Smooth muscle cell (in vitro differentiated cells): ENCODE results near the gene ACKR2. TPM values are rescaled to one million over a fixed set of nuclear protein-coding genes. Genes with fewer than 3 reads are reported as not detected.

ENCODE experiments used
- DNase-seq: peaks from one replicate; lab custom pipeline; 2025; ENCODE audit not compliant: unreplicated experiment; lab: John Stamatoyannopoulos, UW
- H2AFZ ChIP-seq: fragments of 200-600 bp; sonication (generic); 2 replicates; pipeline ENCODE4 v1.6.0; 2016; ENCODE audit warnings: antibody characterized with exemption, low read depth, mild to moderate bottlenecking
- H3F3A ChIP-seq: fragments of 200-600 bp; sonication (generic); 2 replicates; pipeline ENCODE4 v1.6.0; 2017; ENCODE audit warnings: antibody characterized with exemption, low read depth
- H3K27ac ChIP-seq: fragments of 200-600 bp; sonication (generic); 2 replicates; pipeline ENCODE4 v1.5.1; 2016; ENCODE audit warnings: low read depth, mild to moderate bottlenecking
- H3K27me3 ChIP-seq: fragments of 200-600 bp; sonication (generic); 2 replicates; pipeline ENCODE4 v1.6.1; 2016; ENCODE audit warnings: low read depth, mild to moderate bottlenecking
- H3K36me3 ChIP-seq: fragments of 200-600 bp; sonication (generic); 2 replicates; pipeline ENCODE4 v1.5.1; 2016; ENCODE audit warnings: low read depth
- H3K4me1 ChIP-seq: fragments of 200-600 bp; sonication (generic); 2 replicates; pipeline ENCODE4 v1.5.1; 2016; ENCODE audit warnings: low read depth
- H3K4me2 ChIP-seq: fragments of 200-600 bp; sonication (generic); 2 replicates; pipeline ENCODE4 v1.6.0; 2016; ENCODE audit warnings: mild to moderate bottlenecking
- H3K4me3 ChIP-seq: fragments of 200-600 bp; sonication (generic); 2 replicates; pipeline ENCODE4 v1.5.1; 2016; ENCODE audit warnings: mild to moderate bottlenecking
- H3K79me2 ChIP-seq: fragments of 200-600 bp; sonication (generic); 2 replicates; pipeline ENCODE4 v1.6.0; 2016; ENCODE audit warnings: low read depth, mild to moderate bottlenecking
- H3K9ac ChIP-seq: fragments of 200-600 bp; sonication (generic); 2 replicates; pipeline ENCODE4 v1.6.0; 2016; ENCODE audit warnings: low read depth
- H3K9me3 ChIP-seq: fragments of 200-600 bp; sonication (generic); replicated peaks from 2 replicates; pipeline ENCODE4 v1.5.1; 2016; ENCODE audit warnings: low read depth
- H4K20me1 ChIP-seq: fragments of 200-600 bp; sonication (generic); 2 replicates; pipeline ENCODE4 v1.6.0; 2016; ENCODE audit warnings: low read depth
- CTCF ChIP-seq: fragments of 200-600 bp; sonication (generic); IDR thresholded peaks from 2 replicates; pipeline ENCODE4 v1.5.1; 2017; ENCODE audit warnings: borderline replicate concordance, mild to moderate bottlenecking, antibody characterized with exemption; ENCODE audit not compliant: insufficient read depth, poor library complexity, severe bottlenecking
- WGBS: methylation state at CpG from one replicate; pipeline ENCODE4 v1.1.7; 2016; ENCODE audit warnings: low lambda C conversion rate; 5-methylcytosine and 5-hydroxymethylcytosine counted together
- polyA plus RNA-seq: library from polyadenylated mRNA; unstranded; fragments of >200 nt; fragmentation: Nextera tagmentation; extraction: Ambion mirVana; gene quantifications from 2 replicates; pipeline ENCODE4 v1.2.1, GENCODE V29; 2016
- total RNA-seq: library from RNA; depleted of rRNA; stranded (reverse); fragments of >200 nt; gene quantifications from 2 replicates; pipeline ENCODE4 v1.2.3, GENCODE V29; 2014

Gene ACKR2
- total and polyA plus RNA-seq, 2 experiments from 2014 or later: 1.1 to 17.2 TPM

GRCh38 chr3:42836150-42837123, 27.2 kb downstream of the ACKR2 start:
- H3K27ac ChIP-seq: no peak overlapping the region
- no peak overlapping the region for H3K9ac ChIP-seq
- H3K4me3 ChIP-seq: no peak overlapping the region
- H3K27me3 ChIP-seq: no peaks in the 10 kb centered on the region
- no peaks in the 10 kb centered on the region for H3K4me1 ChIP-seq
- H4K20me1 ChIP-seq: no peaks in the 10 kb centered on the region
- H3K36me3 ChIP-seq: no peaks in the 10 kb centered on the region
- H2AFZ ChIP-seq: no peak overlapping the region
- H3K9me3 ChIP-seq: no peaks in the 10 kb centered on the region
- TF ChIP-seq CTCF: no peak
- 97% methylated on average over 5 of the region's 5 CpGs for WGBS
- DNase-seq: no peak
- no peak overlapping the region for H3K4me2 ChIP-seq
- no peaks in the 10 kb centered on the region for H3K79me2 ChIP-seq
- no peaks in the 10 kb centered on the region for H3F3A ChIP-seq

GRCh38 chr3:42838571-42838970, 29.3 kb downstream of the ACKR2 start:
- Histone ChIP-seq H3K79me2 (no peaks in the 10 kb centered on the region), H3K36me3 (no peaks in the 10 kb centered on the region), H3F3A (no peaks in the 10 kb centered on the region), H3K9me3 (no peaks in the 10 kb centered on the region), H3K27ac (no peak overlapping the region), H3K4me2 (no peak overlapping the region), H3K4me1 (no peaks in the 10 kb centered on the region), H3K4me3 (no peak overlapping the region), H2AFZ (no peak overlapping the region), H3K9ac (no peak overlapping the region), H3K27me3 (no peaks in the 10 kb centered on the region), H4K20me1 (no peaks in the 10 kb centered on the region)
- no peak for TF ChIP-seq CTCF
- WGBS: 85% methylated on average over 4 of the region's 4 CpGs
- no peak for DNase-seq

GRCh38 chr3:42839616-42840015, 30.4 kb downstream of the ACKR2 start:
- H3K4me2 ChIP-seq: no peak overlapping the region
- H3K9ac ChIP-seq: no peak overlapping the region
- no peak overlapping the region for H2AFZ ChIP-seq
- no peaks in the 10 kb centered on the region for H3K9me3 ChIP-seq
- no peaks in the 10 kb centered on the region for H3K4me1 ChIP-seq
- H3K27ac ChIP-seq: no peak overlapping the region
- peak; percentile 62 for TF ChIP-seq CTCF
- 70% methylated on average over 7 of the region's 7 CpGs for WGBS
- H3K79me2 ChIP-seq: no peaks in the 10 kb centered on the region
- H3K27me3 ChIP-seq: no peaks in the 10 kb centered on the region
- H3F3A ChIP-seq: no peaks in the 10 kb centered on the region
- DNase-seq: no peak
- H4K20me1 ChIP-seq: no peaks in the 10 kb centered on the region
- no peak overlapping the region for H3K4me3 ChIP-seq
- no peaks in the 10 kb centered on the region for H3K36me3 ChIP-seq

GRCh38 chr3:42841332-42841731, 32.1 kb downstream of the ACKR2 start:
- Histone ChIP-seq H3K36me3 (no peaks in the 10 kb centered on the region), H3K79me2 (no peaks in the 10 kb centered on the region), H4K20me1 (no peaks in the 10 kb centered on the region), H3K9ac (no peak overlapping the region), H2AFZ (no peak overlapping the region), H3K4me1 (no peaks in the 10 kb centered on the region), H3K27ac (no peak overlapping the region), H3F3A (no peaks in the 10 kb centered on the region), H3K9me3 (no peaks in the 10 kb centered on the region), H3K27me3 (no peaks in the 10 kb centered on the region), H3K4me2 (no peak overlapping the region), H3K4me3 (no peak overlapping the region)
- DNase-seq: no peak
- 85% methylated on average over 1 of the region's 1 CpG for WGBS
- TF ChIP-seq CTCF: no peak
